H9 (cell line): Measurements from ENCODE around the gene BRI3BP. TPM values are rescaled to one million over a fixed set of nuclear protein-coding genes. Genes with fewer than 3 reads are reported as not detected.

Source experiments
- DNase-seq: peaks from one replicate; pipeline ENCODE4 v3.0.0-alpha.2; 2017
- H2AFZ ChIP-seq: one replicate; pipeline ENCODE4 v1.6.1; 2013; ENCODE audit warnings: mild to moderate bottlenecking, low read length, control low read depth, moderate library complexity
- H2AK5ac ChIP-seq: 2 replicates; pipeline ENCODE4 v1.6.1; 2013; ENCODE audit warnings: low read length, control low read depth, mixed read lengths; ENCODE audit not compliant: insufficient read length
- H2BK120ac ChIP-seq: one replicate; pipeline ENCODE4 v1.6.1; 2013; ENCODE audit warnings: low read depth, mild to moderate bottlenecking, low read length, control low read depth, inconsistent platforms; ENCODE audit not compliant: poor library complexity, severe bottlenecking
- H2BK12ac ChIP-seq: 2 replicates; pipeline ENCODE4 v1.6.1; 2013; ENCODE audit warnings: low read length, control low read depth, mixed read lengths, low read depth; ENCODE audit not compliant: insufficient read length
- H2BK15ac ChIP-seq: 2 replicates; pipeline ENCODE4 v1.6.1; 2013; ENCODE audit warnings: low read depth, low read length, control low read depth
- H2BK20ac ChIP-seq: one replicate; pipeline ENCODE4 v1.6.1; 2013; ENCODE audit warnings: low read depth, mild to moderate bottlenecking, low read length, control low read depth, inconsistent platforms; ENCODE audit not compliant: poor library complexity, severe bottlenecking
- H2BK5ac ChIP-seq: 2 replicates; pipeline ENCODE4 v1.6.1; 2013; ENCODE audit warnings: low read length, control low read depth, mixed read lengths; ENCODE audit not compliant: insufficient read length
- H3K14ac ChIP-seq: 2 replicates; pipeline ENCODE4 v1.6.1; 2013; ENCODE audit warnings: low read length, control low read depth; ENCODE audit not compliant: insufficient read depth
- H3K18ac ChIP-seq: 2 replicates; pipeline ENCODE4 v1.6.1; 2013; ENCODE audit warnings: low read depth, mild to moderate bottlenecking, mixed read lengths, low read length, control low read depth; ENCODE audit not compliant: insufficient read length
- H3K23ac ChIP-seq: 2 replicates; pipeline ENCODE4 v1.6.1; 2013; ENCODE audit warnings: low read length, control low read depth, mixed read lengths, low read depth; ENCODE audit not compliant: insufficient read length
- H3K23me2 ChIP-seq: 2 replicates; pipeline ENCODE4 v1.6.1; 2013; ENCODE audit warnings: low read depth, mild to moderate bottlenecking, mixed read lengths, low read length, control low read depth; ENCODE audit not compliant: insufficient read length, poor library complexity, severe bottlenecking
- H3K27ac ChIP-seq: 2 replicates; pipeline ENCODE4 v1.5.1; 2013; ENCODE audit warnings: low read length, control low read depth, mixed read lengths, low read depth; ENCODE audit not compliant: insufficient read length
- H3K27me3 ChIP-seq: 2 replicates; pipeline ENCODE4 v1.6.1; 2013; ENCODE audit warnings: low read length, control low read depth, inconsistent platforms; ENCODE audit not compliant: insufficient read depth
- H3K4ac ChIP-seq: 2 replicates; pipeline ENCODE4 v1.6.1; 2013; ENCODE audit warnings: low read depth, mild to moderate bottlenecking, control low read depth, inconsistent platforms, low read length, moderate library complexity
- H3K4me1 ChIP-seq: 2 replicates; pipeline ENCODE4 v1.6.1; 2013; ENCODE audit warnings: low read length, control low read depth, inconsistent platforms; ENCODE audit not compliant: insufficient read depth
- H3K4me2 ChIP-seq: 2 replicates; pipeline ENCODE4 v1.6.1; 2013; ENCODE audit warnings: low read length, control low read depth, mixed read lengths; ENCODE audit not compliant: insufficient read length, insufficient read depth
- H3K56ac ChIP-seq: 2 replicates; pipeline ENCODE4 v1.6.1; 2013; ENCODE audit warnings: low read depth, mild to moderate bottlenecking, mixed read lengths, low read length, control low read depth; ENCODE audit not compliant: insufficient read length
- H3K79me1 ChIP-seq: 2 replicates; pipeline ENCODE4 v1.6.1; 2013; ENCODE audit warnings: low read depth, mild to moderate bottlenecking, moderate library complexity, low read length, control low read depth, inconsistent platforms; ENCODE audit not compliant: insufficient read depth, poor library complexity, severe bottlenecking
- H3K79me2 ChIP-seq: 2 replicates; pipeline ENCODE4 v1.6.1; 2013; ENCODE audit warnings: low read length, control low read depth, inconsistent platforms; ENCODE audit not compliant: insufficient read depth
- H3K9ac ChIP-seq: 2 replicates; pipeline ENCODE4 v1.6.1; 2013; ENCODE audit warnings: low read length, control low read depth, mixed read lengths; ENCODE audit not compliant: insufficient read length; ENCODE audit errors: extremely low read depth
- H3K9me3 ChIP-seq: one replicate; pipeline ENCODE4 v1.6.1; 2013; ENCODE audit warnings: low read depth, low read length, inconsistent platforms; ENCODE audit not compliant: control insufficient read depth
- H3T11ph ChIP-seq: one replicate; pipeline ENCODE4 v1.6.1; 2013; ENCODE audit warnings: mild to moderate bottlenecking, low read length, control low read depth, inconsistent platforms
- H4K20me1 ChIP-seq: one replicate; pipeline ENCODE4 v1.6.1; 2013; ENCODE audit not compliant: control insufficient read depth, insufficient read length, insufficient read depth
- H4K5ac ChIP-seq: 2 replicates; pipeline ENCODE4 v1.6.1; 2013; ENCODE audit warnings: low read depth, mild to moderate bottlenecking, mixed read lengths, low read length, control low read depth; ENCODE audit not compliant: insufficient read length
- H4K8ac ChIP-seq: replicated peaks from 2 replicates; pipeline ENCODE4 v1.6.1; 2013; ENCODE audit warnings: low read length, control low read depth, mixed read lengths, low read depth; ENCODE audit not compliant: insufficient read length
- H4K91ac ChIP-seq: 2 replicates; pipeline ENCODE4 v1.6.1; 2013; ENCODE audit warnings: low read depth, mild to moderate bottlenecking, moderate library complexity, mixed read lengths, low read length, control low read depth; ENCODE audit not compliant: insufficient read length
- H3K27ac Mint-ChIP-seq, 3 experiments: 2 replicates in 2 of 3; 3 replicates in 1 of 3; pipeline ENCODE4 v1.8.0; 2020 to 2021; ENCODE audit warnings: mixed read lengths in 3 of 3, mild to moderate bottlenecking in 1 of 3, moderate library complexity in 1 of 3
- H3K27me3 Mint-ChIP-seq: 2 replicates; pipeline ENCODE4 v1.8.0; 2021; ENCODE audit warnings: low read depth, mild to moderate bottlenecking, moderate library complexity, mixed read lengths
- H3K36me3 Mint-ChIP-seq, 3 experiments: 2 replicates in 2 of 3; 3 replicates in 1 of 3; pipeline ENCODE4 v1.8.0; 2020 to 2021; ENCODE audit warnings: low read depth in 3 of 3, mixed read lengths in 3 of 3; ENCODE audit not compliant: insufficient read depth in 1 of 3
- H3K4me1 Mint-ChIP-seq, 2 experiments: 2 replicates each; pipeline ENCODE4 v1.8.0; 2020; ENCODE audit warnings: mixed read lengths in 2 of 2
- H3K4me3 Mint-ChIP-seq, 2 experiments: 2 replicates in 1 of 2; 3 replicates in 1 of 2; pipeline ENCODE4 v1.8.0; 2020 to 2021; ENCODE audit warnings: mild to moderate bottlenecking in 2 of 2, mixed read lengths in 2 of 2, moderate library complexity in 1 of 2
- H3K9me3 Mint-ChIP-seq, 2 experiments: 2 replicates in 1 of 2; 3 replicates in 1 of 2; pipeline ENCODE4 v1.8.0; 2020; ENCODE audit warnings: mild to moderate bottlenecking in 2 of 2, mixed read lengths in 2 of 2, moderate library complexity in 1 of 2
- CTCF ChIP-seq: fragments of 200-600 bp; sonication (generic); conservative IDR thresholded peaks from 3 replicates; pipeline ENCODE4 v1.8.0; 2021; ENCODE audit warnings: antibody characterized with exemption, mild to moderate bottlenecking
- WGBS: extraction: QIAGEN DNeasy Blood & Tissue Kit; methylation state at CpG from one replicate; pipeline ENCODE4 v1.1.7; 2013; ENCODE audit warnings: missing lambda C conversion rate, low lambda C conversion rate, mixed read lengths; ENCODE audit not compliant: insufficient read length; ENCODE audit errors: extremely low coverage; 5-methylcytosine and 5-hydroxymethylcytosine counted together
- total RNA-seq: library from RNA; stranded (reverse); gene quantifications from 2 replicates; pipeline ENCODE4 v1.2.1, GENCODE V29; 2021

BRI3BP gene
- total RNA-seq, 1 experiment from 2014 or later, result 10.5 TPM

GRCh38 chr12:124970647-124971402 lies 22.6 kb upstream of the BRI3BP start:
- H3K4me3 Mint-ChIP-seq, result no peak overlapping the region
- H3K27ac Mint-ChIP-seq, result no peak overlapping the region; a peak in 1 of 7 replicates
- Histone ChIP-seq H3K4me1 (no peaks in the 10 kb centered on the region), H2AFZ (no peak overlapping the region), H3K9me3 (no peaks in the 10 kb centered on the region), H3K23ac (no peak overlapping the region), H4K91ac (no peak overlapping the region), H2BK12ac (no peak overlapping the region), H3K4ac (no peak overlapping the region), H3K14ac (no peak overlapping the region), H3K4me2 (no peak overlapping the region), H3K79me2 (no peaks in the 10 kb centered on the region), H2BK120ac (no peak overlapping the region), H2AK5ac (no peak overlapping the region), H2BK15ac (no peak overlapping the region), H3K23me2 (no peaks in the 10 kb centered on the region), H3K9ac (no peak overlapping the region), H3K56ac (no peak overlapping the region), H3K27me3 (no peaks in the 10 kb centered on the region), H3K79me1 (no peaks in the 10 kb centered on the region), H3K27ac (no peak overlapping the region), H4K20me1 (no peaks in the 10 kb centered on the region), H3T11ph (no peak overlapping the region), H4K8ac (no peak overlapping the region), H2BK20ac (no peak overlapping the region), H2BK5ac (no peak overlapping the region), H3K18ac (no peak overlapping the region), H4K5ac (no peak overlapping the region)
- TF ChIP-seq CTCF, result no peak
- no peaks in the 10 kb centered on the region for H3K4me1 Mint-ChIP-seq
- no peak for DNase-seq
- no peaks in the 10 kb centered on the region for H3K9me3 Mint-ChIP-seq
- peaks cover 20 to 84% (median 46%) of the 10 kb centered on the region in 3 experiments; a peak in 6 of 7 replicates for H3K36me3 Mint-ChIP-seq
- H3K27me3 Mint-ChIP-seq, result no peaks in the 10 kb centered on the region
- no CpG with 5 or more reads among the region's 25 CpGs for whole genome bisulfite sequencing
